Esophagus squamous epithelium (tissue), 4 donors: ENCODE measurements around the gene C16orf86.

Experiments
- CTCF ChIP-seq, 6 experiments: fragments of 450-650 bp in 4 of 6; fragments of 200-600 bp in 2 of 6; sonication (generic) in 2 of 6; IDR thresholded peaks; one replicate each; pipeline ENCODE4 v1.5.1; 2016 to 2019; ENCODE audit warnings: antibody characterized with exemption in 6 of 6, mild to moderate bottlenecking in 4 of 6, moderate library complexity in 4 of 6
- POLR2A ChIP-seq, 4 donors: fragments of 450-650 bp; IDR thresholded peaks; one replicate each; pipeline ENCODE4 v1.6.1; 2017; ENCODE audit warnings: antibody characterized with exemption in 4 of 4, mild to moderate bottlenecking in 4 of 4, moderate library complexity in 3 of 4

DNA sequence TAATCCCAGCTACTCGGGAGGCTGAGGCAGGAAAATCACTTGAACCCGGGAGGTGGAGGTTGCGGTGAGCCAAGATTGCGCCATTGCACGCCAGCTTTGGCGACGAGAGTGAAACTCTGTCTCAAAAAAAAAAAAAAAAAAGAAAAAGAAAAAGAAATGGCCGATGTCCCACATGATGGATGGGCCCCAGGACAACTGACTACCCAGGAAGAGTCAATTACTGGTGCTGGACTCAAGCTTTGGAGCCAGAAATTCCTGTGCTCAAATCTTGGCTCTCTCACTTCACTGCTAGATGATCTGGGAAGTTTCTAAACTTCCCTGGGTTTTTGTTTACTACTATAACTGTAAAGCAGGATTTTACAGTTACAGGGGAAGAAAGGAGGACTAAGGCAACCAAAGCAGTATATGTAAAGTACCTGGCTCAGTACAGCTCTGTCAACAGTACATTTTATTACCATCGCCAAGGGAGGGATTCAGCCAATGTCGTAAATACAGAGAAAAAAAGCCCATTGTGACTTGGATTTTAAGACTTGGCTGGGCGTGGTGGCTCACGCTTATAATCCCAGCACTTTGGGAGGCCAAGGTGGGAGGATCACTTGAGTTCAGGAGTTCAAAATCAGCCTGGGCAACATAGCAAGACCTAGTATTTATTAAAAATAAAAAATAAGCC is 11.9 kb downstream of the C16orf86 start:
- no peak for TF ChIP-seq CTCF (IDR thresholded peaks at IDR 0.05)
- TF ChIP-seq POLR2A (IDR thresholded peaks at IDR 0.05): no peak
